Measurements from ENCODE around the gene S100A8.

S100A8 gene

DNA sequence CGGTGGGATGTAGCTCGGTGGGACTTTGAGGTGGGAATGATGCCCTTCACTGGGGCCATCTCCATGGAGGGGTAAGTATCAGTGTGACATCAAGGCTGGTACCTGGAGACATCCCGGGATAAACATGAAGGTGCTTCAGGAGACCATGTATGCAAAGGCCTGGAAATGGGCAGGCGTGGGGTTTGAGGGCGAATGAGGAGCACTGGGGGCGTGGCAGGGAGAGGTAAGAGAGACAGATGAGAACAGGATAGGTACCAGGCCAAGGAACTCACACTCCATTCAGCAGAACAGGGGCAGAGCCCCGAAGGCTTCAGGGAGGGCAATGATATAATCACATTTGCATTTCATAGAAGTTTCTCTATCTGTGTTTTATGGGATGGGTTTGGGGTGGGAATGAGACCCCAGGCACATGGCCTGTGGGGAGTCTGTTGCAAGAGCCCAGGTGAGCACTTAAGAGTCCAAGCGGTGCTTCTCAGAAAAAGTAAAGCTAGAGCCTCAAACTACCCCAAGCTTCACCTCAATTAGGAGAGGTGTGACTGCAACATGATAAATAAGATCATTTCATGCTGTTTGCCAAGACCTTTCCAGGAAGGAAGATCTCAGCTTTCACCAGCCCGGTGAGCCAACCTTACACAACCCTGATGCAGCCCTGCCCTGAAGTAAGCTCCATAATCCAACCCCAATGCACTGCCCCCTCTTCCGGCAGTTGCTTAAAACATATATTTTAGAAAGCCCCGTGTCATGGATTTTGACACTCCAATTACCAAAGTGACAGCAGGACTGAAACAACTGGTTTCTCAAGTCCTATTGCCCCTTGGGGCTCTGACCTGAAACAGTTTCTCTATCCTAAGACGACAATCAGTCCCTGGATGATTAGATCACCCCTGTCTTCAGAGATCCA is 25.9 kb downstream of the S100A8 start:
- no peak overlapping the region for H3K4me3 ChIP-seq (ENCODE audit: control insufficient read depth, low read depth, low read length)
- DNase-seq (ENCODE audit: low read depth): no peak
- TF ChIP-seq, protein P1, sequence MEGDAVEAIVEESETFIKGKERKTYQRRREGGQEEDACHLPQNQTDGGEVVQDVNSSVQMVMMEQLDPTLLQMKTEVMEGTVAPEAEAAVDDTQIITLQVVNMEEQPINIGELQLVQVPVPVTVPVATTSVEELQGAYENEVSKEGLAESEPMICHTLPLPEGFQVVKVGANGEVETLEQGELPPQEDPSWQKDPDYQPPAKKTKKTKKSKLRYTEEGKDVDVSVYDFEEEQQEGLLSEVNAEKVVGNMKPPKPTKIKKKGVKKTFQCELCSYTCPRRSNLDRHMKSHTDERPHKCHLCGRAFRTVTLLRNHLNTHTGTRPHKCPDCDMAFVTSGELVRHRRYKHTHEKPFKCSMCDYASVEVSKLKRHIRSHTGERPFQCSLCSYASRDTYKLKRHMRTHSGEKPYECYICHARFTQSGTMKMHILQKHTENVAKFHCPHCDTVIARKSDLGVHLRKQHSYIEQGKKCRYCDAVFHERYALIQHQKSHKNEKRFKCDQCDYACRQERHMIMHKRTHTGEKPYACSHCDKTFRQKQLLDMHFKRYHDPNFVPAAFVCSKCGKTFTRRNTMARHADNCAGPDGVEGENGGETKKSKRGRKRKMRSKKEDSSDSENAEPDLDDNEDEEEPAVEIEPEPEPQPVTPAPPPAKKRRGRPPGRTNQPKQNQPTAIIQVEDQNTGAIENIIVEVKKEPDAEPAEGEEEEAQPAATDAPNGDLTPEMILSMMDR (conservative IDR thresholded peaks at IDR 0.05; ENCODE audit: control insufficient read depth, insufficient read depth, low read depth, low read length): no peak

DNA sequence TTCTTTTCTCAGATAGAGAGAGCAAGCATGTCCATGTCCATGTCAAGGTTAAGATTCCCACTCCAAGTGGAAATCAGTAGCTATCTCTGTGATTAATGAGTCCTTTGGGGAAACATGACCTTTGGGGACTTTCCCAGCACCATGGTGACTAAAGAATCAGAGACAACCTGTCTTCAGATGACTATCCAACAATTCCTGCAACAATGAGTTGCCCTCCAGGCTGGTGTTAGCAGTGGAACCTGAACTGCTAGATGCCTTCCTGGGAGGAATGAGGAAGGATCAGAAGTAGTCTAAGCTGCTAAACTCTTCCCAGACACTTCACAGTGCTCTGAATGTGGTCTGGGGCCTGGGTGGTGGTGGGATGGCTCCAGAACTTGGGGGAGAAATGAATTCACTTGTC is 26.7 kb downstream of the S100A8 start:
- no peak overlapping the region for H3K4me3 ChIP-seq (ENCODE audit: control insufficient read depth, low read depth, low read length)
- TF ChIP-seq, protein P1 (conservative IDR thresholded peaks at IDR 0.05; ENCODE audit: control insufficient read depth, insufficient read depth, low read depth, low read length): no peak
- no peak for DNase-seq (ENCODE audit: low read depth)

DNA sequence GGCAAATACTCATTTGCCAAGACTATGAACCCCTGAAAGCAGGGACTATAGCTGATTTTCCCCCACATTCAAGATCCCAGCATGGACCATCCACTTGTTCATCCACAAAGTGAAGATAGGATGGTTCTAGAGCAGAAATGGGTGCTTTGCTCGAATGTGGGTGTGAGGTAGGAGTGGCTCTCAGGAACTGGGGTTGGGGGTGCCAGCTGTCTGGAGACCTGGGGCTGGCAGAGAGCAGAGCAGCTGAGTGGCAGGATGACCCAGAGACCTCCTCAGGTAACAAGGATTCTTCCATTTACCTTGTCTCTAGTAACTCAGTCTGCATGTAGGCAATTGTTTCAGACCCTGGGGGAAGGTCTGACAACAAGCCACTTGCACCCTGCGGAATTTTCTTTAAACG is 27.2 kb downstream of the S100A8 start:
- no peak overlapping the region for H3K4me3 ChIP-seq (ENCODE audit: control insufficient read depth, low read depth, low read length)
- TF ChIP-seq, protein P1 (conservative IDR thresholded peaks at IDR 0.05; ENCODE audit: control insufficient read depth, insufficient read depth, low read depth, low read length): no peak
- DNase-seq (ENCODE audit: low read depth): no peak

DNA sequence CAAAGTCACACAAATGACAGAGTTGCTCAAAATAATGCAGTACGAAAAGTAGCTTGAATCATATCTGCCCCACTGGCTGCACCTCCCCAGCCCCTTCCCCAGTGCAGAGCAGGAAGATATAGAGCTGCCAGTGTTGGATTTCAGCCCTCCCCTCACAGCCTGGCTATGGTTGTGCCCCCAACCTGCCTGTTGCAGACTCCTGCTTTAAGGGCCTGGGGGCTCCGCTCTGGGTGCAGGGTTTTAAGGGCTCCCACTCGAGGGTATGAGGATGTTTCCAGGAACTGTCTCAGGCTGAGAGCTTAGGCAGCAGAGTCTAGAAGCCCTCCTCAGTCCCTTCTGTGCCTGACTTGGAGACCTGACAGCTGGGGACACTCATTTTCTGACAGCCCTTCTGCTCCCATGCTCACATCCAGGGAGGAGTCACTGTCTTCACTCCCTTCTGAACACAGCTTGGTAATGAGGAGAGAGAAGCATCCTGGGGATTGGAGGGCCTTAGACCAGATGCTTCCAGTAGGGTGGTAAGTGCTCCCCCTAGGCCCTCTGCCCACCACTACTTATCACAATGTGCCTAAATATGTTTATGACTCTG is 28.6 kb downstream of the S100A8 start:
- no peak for DNase-seq (ENCODE audit: low read depth)
- TF ChIP-seq, protein P1 (conservative IDR thresholded peaks at IDR 0.05; ENCODE audit: control insufficient read depth, insufficient read depth, low read depth, low read length): no peak
- no peak overlapping the region for H3K4me3 ChIP-seq (ENCODE audit: control insufficient read depth, low read depth, low read length)

DNA sequence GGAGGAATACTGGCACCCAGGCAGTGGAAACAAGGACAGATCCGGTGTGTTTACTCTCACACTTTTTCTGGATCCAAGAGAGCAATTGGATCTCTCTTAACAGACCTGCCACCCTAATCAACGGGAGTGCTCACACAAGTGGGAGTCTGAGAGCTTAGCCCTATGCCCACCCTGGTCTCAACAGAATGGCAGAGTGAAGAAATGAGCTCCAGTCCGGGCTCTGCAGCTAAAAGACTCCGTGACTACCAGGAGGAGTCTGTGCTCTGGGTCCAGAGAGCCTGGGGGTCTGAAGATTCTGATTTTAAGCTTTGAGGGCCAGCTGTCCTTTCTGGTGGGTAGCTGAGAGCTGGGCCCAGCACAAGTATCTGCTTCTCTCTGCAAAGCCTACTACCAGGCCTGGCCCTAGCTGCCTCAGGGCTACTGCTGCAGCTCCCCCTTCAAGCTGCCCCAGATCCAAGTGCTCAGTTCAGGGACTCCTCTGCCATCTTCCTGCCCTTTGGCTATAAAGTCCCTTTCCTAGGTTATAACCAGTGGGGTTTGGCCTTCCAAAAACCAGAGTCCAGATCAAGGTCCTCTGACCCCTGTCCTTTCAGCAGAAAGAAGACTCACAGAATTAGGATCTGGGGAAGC is 29.3 kb downstream of the S100A8 start:
- no peak overlapping the region for H3K4me3 ChIP-seq (ENCODE audit: control insufficient read depth, low read depth, low read length)
- no peak for DNase-seq (ENCODE audit: low read depth)
- TF ChIP-seq, protein P1 (conservative IDR thresholded peaks at IDR 0.05; ENCODE audit: control insufficient read depth, insufficient read depth, low read depth, low read length): no peak

DNA sequence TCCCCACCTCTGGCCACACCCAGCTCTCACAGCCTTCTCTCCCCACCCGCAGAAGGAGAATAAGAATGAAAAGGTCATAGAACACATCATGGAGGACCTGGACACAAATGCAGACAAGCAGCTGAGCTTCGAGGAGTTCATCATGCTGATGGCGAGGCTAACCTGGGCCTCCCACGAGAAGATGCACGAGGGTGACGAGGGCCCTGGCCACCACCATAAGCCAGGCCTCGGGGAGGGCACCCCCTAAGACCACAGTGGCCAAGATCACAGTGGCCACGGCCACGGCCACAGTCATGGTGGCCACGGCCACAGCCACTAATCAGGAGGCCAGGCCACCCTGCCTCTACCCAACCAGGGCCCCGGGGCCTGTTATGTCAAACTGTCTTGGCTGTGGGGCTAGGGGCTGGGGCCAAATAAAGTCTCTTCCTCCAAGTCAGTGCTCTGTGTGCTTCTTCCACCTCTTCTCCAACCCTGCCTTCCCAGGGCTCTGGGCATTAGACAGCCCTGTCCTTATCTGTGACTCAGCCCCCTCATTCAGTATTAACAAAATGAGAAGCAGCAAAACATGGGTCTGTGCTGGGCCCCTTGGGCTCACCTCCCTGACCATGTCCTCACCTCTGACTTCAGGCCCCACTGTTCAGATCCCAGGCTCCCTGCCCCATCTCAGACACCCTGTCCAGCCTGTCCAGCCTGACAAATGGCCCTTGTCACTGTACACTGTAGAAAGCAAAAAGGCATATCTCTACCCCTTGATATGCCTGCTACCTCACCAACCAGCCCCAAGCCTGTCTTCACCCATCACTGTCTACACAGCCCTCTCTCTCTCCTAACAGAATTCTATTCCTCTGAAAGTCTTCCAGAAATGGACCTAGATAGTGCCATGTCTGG is 30.0 kb downstream of the S100A8 start:
- no peak overlapping the region for H3K4me3 ChIP-seq (ENCODE audit: control insufficient read depth, low read depth, low read length)
- TF ChIP-seq, protein P1 (conservative IDR thresholded peaks at IDR 0.05; ENCODE audit: control insufficient read depth, insufficient read depth, low read depth, low read length): no peak
- no peak for DNase-seq (ENCODE audit: low read depth)
